WTC11 (cell line): ENCODE measurements around the gene PIMREG. TPM values are rescaled to one million over a fixed set of nuclear protein-coding genes. Genes with fewer than 3 reads are reported as not detected.

ENCODE experiments used
- ATAC-seq: fragments of 200-7000 bp; cut with Tn5 transposase; 2 replicates; pipeline ENCODE4 v1.10.0; 2021; ENCODE audit warnings: mild to moderate bottlenecking, moderate library complexity
- CTCF ChIA-PET: fragments of 300-600 bp; sonication (Branson Sonifier 250); formaldehyde crosslinking; loops from one replicate; lab custom pipeline; 2021; ENCODE audit warnings: antibody characterized with exemption; lab: Charles Lee
- POLR2A ChIA-PET: fragments of 350-600 bp; sonication (Branson Sonifier 250); formaldehyde crosslinking; loops from one replicate; lab custom pipeline; 2021; ENCODE audit warnings: antibody characterized with exemption; lab: Charles Lee
- DNase-seq: peaks from one replicate; pipeline ENCODE4 v3.0.0; 2021; ENCODE audit warnings: low spot score
- H3K27ac Mint-ChIP-seq: 2 replicates; pipeline ENCODE4 v1.8.0; 2021; ENCODE audit warnings: mixed read lengths
- H3K27me3 Mint-ChIP-seq: 2 replicates; pipeline ENCODE4 v1.8.0; 2021; ENCODE audit warnings: low read depth, mild to moderate bottlenecking, moderate library complexity, mixed read lengths
- H3K36me3 Mint-ChIP-seq: 2 replicates; pipeline ENCODE4 v1.8.0; 2021; ENCODE audit warnings: mixed read lengths
- H3K4me1 Mint-ChIP-seq: 2 replicates; pipeline ENCODE4 v1.8.0; 2022; ENCODE audit warnings: mixed read lengths
- H3K4me3 Mint-ChIP-seq: 2 replicates; pipeline ENCODE4 v1.8.0; 2021; ENCODE audit warnings: mild to moderate bottlenecking, moderate library complexity, mixed read lengths
- H3K9me3 Mint-ChIP-seq: 2 replicates; pipeline ENCODE4 v1.8.0; 2021; ENCODE audit warnings: mixed read lengths
- AR ChIP-seq: fragments of 250-450 bp; sonication (Bioruptor Pico); IDR thresholded peaks from 2 replicates; pipeline ENCODE4 v1.9.0; 2021; ENCODE audit warnings: mild to moderate bottlenecking
- ESRRA ChIP-seq: sonication (generic); formaldehyde crosslinking; IDR thresholded peaks from 2 replicates; pipeline ENCODE4 v1.8.1; 2022; ENCODE audit warnings: mild to moderate bottlenecking, missing genetic modification reagents, borderline replicate concordance
- GTF2I ChIP-seq: fragments of 250-450 bp; sonication (Bioruptor Pico); conservative IDR thresholded peaks from 2 replicates; pipeline ENCODE4 v1.4.0; 2021; ENCODE audit warnings: mild to moderate bottlenecking
- HMGA2 ChIP-seq: fragments of 250-450 bp; sonication (Bioruptor Pico); IDR thresholded peaks from 2 replicates; pipeline ENCODE4 v1.4.0; 2021; ENCODE audit warnings: mild to moderate bottlenecking, moderate library complexity
- IRF2 ChIP-seq: sonication (generic); formaldehyde crosslinking; IDR thresholded peaks from 2 replicates; pipeline ENCODE4 v1.8.0; 2022; ENCODE audit warnings: low read depth, missing genetic modification reagents, borderline replicate concordance
- JUN ChIP-seq: sonication (generic); formaldehyde crosslinking; IDR thresholded peaks from 2 replicates; pipeline ENCODE4 v1.8.0; 2023; ENCODE audit warnings: mild to moderate bottlenecking, missing genetic modification reagents
- MXD4 ChIP-seq: fragments of 250-450 bp; sonication (Bioruptor Pico); IDR thresholded peaks from 2 replicates; pipeline ENCODE4 v1.8.0; 2021; ENCODE audit warnings: mild to moderate bottlenecking, moderate library complexity, borderline replicate concordance
- NFATC4 ChIP-seq: fragments of 250-450 bp; sonication (Bioruptor Pico); IDR thresholded peaks from 2 replicates; pipeline ENCODE4 v1.9.0; 2021; ENCODE audit warnings: mild to moderate bottlenecking
- RELA ChIP-seq: sonication (generic); formaldehyde crosslinking; IDR thresholded peaks from 2 replicates; pipeline ENCODE4 v1.8.1; 2022; ENCODE audit warnings: missing genetic modification reagents, mild to moderate bottlenecking, borderline replicate concordance
- SOX15 ChIP-seq: fragments of 250-450 bp; sonication (Bioruptor Pico); IDR thresholded peaks from 2 replicates; pipeline ENCODE4 v1.9.0; 2021; ENCODE audit warnings: mild to moderate bottlenecking
- TCF7 ChIP-seq: sonication (generic); formaldehyde crosslinking; IDR thresholded peaks from 2 replicates; pipeline ENCODE4 v1.8.0; 2022; ENCODE audit warnings: mild to moderate bottlenecking, low read depth, missing genetic modification reagents, moderate library complexity
- ZBTB21 ChIP-seq: sonication (generic); formaldehyde crosslinking; IDR thresholded peaks from 2 replicates; pipeline ENCODE4 v1.8.1; 2023; ENCODE audit warnings: mild to moderate bottlenecking, missing genetic modification reagents, borderline replicate concordance
- ZNF138 ChIP-seq: sonication (generic); formaldehyde crosslinking; conservative IDR thresholded peaks from 2 replicates; pipeline ENCODE4 v1.8.1; 2022; ENCODE audit warnings: mild to moderate bottlenecking, moderate library complexity, missing genetic modification reagents
- ZNF232 ChIP-seq: sonication (generic); formaldehyde crosslinking; IDR thresholded peaks from 2 replicates; pipeline ENCODE4 v1.8.0; 2022; ENCODE audit warnings: mild to moderate bottlenecking, missing genetic modification reagents
- ZNF425 ChIP-seq: fragments of 250-450 bp; sonication (Bioruptor Pico); conservative IDR thresholded peaks from 2 replicates; pipeline ENCODE4 v1.9.0; 2021; ENCODE audit warnings: mild to moderate bottlenecking
- total RNA-seq: library from RNA; stranded (reverse); gene quantifications from 3 replicates; pipeline ENCODE4 v1.2.3, GENCODE V29; 2021
- TF ChIP-seq, protein P1 (sequence below): fragments of 250-450 bp; sonication (Bioruptor Pico); IDR thresholded peaks from 2 replicates; pipeline ENCODE4 v2.1.2; 2022; ENCODE audit warnings: mild to moderate bottlenecking, moderate library complexity
- TF ChIP-seq, protein P2 (sequence below): sonication (generic); formaldehyde crosslinking; IDR thresholded peaks from 2 replicates; pipeline ENCODE4 v1.8.1; 2022; ENCODE audit warnings: low read depth, missing genetic modification reagents, borderline replicate concordance
- TF ChIP-seq, protein P3 (sequence below): sonication (generic); formaldehyde crosslinking; IDR thresholded peaks from 2 replicates; pipeline ENCODE4 v1.8.0; 2023; ENCODE audit warnings: missing genetic modification reagents, mild to moderate bottlenecking, borderline replicate concordance
- TF ChIP-seq, protein P4 (sequence below): sonication (generic); formaldehyde crosslinking; IDR thresholded peaks from 2 replicates; pipeline ENCODE4 v1.8.1; 2023; ENCODE audit warnings: mild to moderate bottlenecking, missing genetic modification reagents

PIMREG gene
- total RNA-seq, 1 experiment from 2014 or later: 92.2 TPM

- no peak overlapping the region for H3K4me3 Mint-ChIP-seq
- no peak for TF ChIP-seq JUN (CRISPR knock-in tag)
- TF ChIP-seq ZNF232 (CRISPR knock-in tag): no peak
- no peak for TF ChIP-seq NFATC4 (CRISPR knock-in tag)
- TF ChIP-seq ZNF425 (CRISPR knock-in tag): no peak
- no peak for TF ChIP-seq TCF7
- TF ChIP-seq GTF2I: no peak
- no peak for TF ChIP-seq IRF2 (CRISPR knock-in tag)
- TF ChIP-seq, protein P1, sequence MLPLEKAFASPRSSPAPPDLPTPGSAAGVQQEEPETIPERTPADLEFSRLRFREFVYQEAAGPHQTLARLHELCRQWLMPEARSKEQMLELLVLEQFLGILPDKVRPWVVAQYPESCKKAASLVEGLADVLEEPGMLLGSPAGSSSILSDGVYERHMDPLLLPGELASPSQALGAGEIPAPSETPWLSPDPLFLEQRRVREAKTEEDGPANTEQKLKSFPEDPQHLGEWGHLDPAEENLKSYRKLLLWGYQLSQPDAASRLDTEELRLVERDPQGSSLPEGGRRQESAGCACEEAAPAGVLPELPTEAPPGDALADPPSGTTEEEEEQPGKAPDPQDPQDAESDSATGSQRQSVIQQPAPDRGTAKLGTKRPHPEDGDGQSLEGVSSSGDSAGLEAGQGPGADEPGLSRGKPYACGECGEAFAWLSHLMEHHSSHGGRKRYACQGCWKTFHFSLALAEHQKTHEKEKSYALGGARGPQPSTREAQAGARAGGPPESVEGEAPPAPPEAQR (CRISPR knock-in tag): no peak
- TF ChIP-seq AR (CRISPR knock-in tag): no peak
- no peak for TF ChIP-seq ZBTB21 (CRISPR knock-in tag)
- no peak for TF ChIP-seq HMGA2 (CRISPR knock-in tag)
- TF ChIP-seq RELA: no peak
- TF ChIP-seq, protein P2, sequence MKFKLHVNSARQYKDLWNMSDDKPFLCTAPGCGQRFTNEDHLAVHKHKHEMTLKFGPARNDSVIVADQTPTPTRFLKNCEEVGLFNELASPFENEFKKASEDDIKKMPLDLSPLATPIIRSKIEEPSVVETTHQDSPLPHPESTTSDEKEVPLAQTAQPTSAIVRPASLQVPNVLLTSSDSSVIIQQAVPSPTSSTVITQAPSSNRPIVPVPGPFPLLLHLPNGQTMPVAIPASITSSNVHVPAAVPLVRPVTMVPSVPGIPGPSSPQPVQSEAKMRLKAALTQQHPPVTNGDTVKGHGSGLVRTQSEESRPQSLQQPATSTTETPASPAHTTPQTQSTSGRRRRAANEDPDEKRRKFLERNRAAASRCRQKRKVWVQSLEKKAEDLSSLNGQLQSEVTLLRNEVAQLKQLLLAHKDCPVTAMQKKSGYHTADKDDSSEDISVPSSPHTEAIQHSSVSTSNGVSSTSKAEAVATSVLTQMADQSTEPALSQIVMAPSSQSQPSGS (CRISPR knock-in tag): no peak
- no peak for TF ChIP-seq SOX15 (CRISPR knock-in tag)
- TF ChIP-seq ESRRA (CRISPR knock-in tag): no peak
- TF ChIP-seq MXD4 (CRISPR knock-in tag): no peak
- TF ChIP-seq, protein P3, sequence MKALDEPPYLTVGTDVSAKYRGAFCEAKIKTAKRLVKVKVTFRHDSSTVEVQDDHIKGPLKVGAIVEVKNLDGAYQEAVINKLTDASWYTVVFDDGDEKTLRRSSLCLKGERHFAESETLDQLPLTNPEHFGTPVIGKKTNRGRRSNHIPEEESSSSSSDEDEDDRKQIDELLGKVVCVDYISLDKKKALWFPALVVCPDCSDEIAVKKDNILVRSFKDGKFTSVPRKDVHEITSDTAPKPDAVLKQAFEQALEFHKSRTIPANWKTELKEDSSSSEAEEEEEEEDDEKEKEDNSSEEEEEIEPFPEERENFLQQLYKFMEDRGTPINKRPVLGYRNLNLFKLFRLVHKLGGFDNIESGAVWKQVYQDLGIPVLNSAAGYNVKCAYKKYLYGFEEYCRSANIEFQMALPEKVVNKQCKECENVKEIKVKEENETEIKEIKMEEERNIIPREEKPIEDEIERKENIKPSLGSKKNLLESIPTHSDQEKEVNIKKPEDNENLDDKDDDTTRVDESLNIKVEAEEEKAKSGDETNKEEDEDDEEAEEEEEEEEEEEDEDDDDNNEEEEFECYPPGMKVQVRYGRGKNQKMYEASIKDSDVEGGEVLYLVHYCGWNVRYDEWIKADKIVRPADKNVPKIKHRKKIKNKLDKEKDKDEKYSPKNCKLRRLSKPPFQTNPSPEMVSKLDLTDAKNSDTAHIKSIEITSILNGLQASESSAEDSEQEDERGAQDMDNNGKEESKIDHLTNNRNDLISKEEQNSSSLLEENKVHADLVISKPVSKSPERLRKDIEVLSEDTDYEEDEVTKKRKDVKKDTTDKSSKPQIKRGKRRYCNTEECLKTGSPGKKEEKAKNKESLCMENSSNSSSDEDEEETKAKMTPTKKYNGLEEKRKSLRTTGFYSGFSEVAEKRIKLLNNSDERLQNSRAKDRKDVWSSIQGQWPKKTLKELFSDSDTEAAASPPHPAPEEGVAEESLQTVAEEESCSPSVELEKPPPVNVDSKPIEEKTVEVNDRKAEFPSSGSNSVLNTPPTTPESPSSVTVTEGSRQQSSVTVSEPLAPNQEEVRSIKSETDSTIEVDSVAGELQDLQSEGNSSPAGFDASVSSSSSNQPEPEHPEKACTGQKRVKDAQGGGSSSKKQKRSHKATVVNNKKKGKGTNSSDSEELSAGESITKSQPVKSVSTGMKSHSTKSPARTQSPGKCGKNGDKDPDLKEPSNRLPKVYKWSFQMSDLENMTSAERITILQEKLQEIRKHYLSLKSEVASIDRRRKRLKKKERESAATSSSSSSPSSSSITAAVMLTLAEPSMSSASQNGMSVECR (CRISPR knock-in tag): no peak
- TF ChIP-seq, protein P4, sequence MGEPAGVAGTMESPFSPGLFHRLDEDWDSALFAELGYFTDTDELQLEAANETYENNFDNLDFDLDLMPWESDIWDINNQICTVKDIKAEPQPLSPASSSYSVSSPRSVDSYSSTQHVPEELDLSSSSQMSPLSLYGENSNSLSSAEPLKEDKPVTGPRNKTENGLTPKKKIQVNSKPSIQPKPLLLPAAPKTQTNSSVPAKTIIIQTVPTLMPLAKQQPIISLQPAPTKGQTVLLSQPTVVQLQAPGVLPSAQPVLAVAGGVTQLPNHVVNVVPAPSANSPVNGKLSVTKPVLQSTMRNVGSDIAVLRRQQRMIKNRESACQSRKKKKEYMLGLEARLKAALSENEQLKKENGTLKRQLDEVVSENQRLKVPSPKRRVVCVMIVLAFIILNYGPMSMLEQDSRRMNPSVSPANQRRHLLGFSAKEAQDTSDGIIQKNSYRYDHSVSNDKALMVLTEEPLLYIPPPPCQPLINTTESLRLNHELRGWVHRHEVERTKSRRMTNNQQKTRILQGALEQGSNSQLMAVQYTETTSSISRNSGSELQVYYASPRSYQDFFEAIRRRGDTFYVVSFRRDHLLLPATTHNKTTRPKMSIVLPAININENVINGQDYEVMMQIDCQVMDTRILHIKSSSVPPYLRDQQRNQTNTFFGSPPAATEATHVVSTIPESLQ: no peak
- TF ChIP-seq ZNF138: no peak
- TF ChIP-seq, all 79 proteins: peak for 0
- ChIA-PET POLR2A (no interaction called here), CTCF (no interaction called here)
- H3K27ac Mint-ChIP-seq: no peak overlapping the region
- DNase-seq: no peak
- no peaks in the 10 kb centered on the region; the same call in 1 of the 2 replicates for H3K27me3 Mint-ChIP-seq
- no peak for ATAC-seq
- H3K36me3 Mint-ChIP-seq: no peaks in the 10 kb centered on the region
- H3K9me3 Mint-ChIP-seq: no peaks in the 10 kb centered on the region
- H3K4me1 Mint-ChIP-seq: peaks cover 23% of the 10 kb centered on the region
These were observed 16.4 kb downstream of the PIMREG start for GRCh38 chr17:6460531-6461161.
